GM18505 (cell line): ENCODE measurements around the gene MYT1.
"Not testable (repeated sequence)": the region's sequence is repeated elsewhere in the genome, so short reads cannot be mapped to it uniquely, and the experiment has no call there.

ENCODE experiments used
- ATAC-seq: cut with Tn5 transposase; IDR thresholded peaks from one replicate; pipeline ENCODE4 v1.9.1; 2021; ENCODE audit not compliant: unreplicated experiment
- POLR2A ChIP-seq: IDR thresholded peaks from 4 replicates; pipeline ENCODE4 v1.6.1; 2011; ENCODE audit warnings: borderline replicate concordance; ENCODE audit not compliant: insufficient read depth, insufficient read length; ENCODE audit errors: extremely low read depth

MYT1 gene

GRCh38 chr20:64131406-64131805 is 32.8 kb upstream of the MYT1 start:
- no peak for TF ChIP-seq POLR2A
- ATAC-seq: no peak

- no peak for TF ChIP-seq POLR2A
- no peak for ATAC-seq
Observed at GRCh38 chr20:64133951-64134407, 30.3 kb upstream of the MYT1 start.

- not testable (repeated sequence) for ATAC-seq
Observed at GRCh38 chr20:64134744-64135143, 29.5 kb upstream of the MYT1 start.

GRCh38 chr20:64136004-64136710 is 28.1 kb upstream of the MYT1 start:
- ATAC-seq: no peak
- no peak for TF ChIP-seq POLR2A

GRCh38 chr20:64137598-64138031 is 26.6 kb upstream of the MYT1 start:
- TF ChIP-seq POLR2A: no peak
- ATAC-seq: no peak

GRCh38 chr20:64138276-64138815 is 25.9 kb upstream of the MYT1 start:
- TF ChIP-seq POLR2A: no peak
- no peak for ATAC-seq

- no peak for TF ChIP-seq POLR2A
- no peak for ATAC-seq
Observed at GRCh38 chr20:64139199-64140060, 24.8 kb upstream of the MYT1 start.

- no peak for ATAC-seq
- TF ChIP-seq POLR2A: no peak
Observed at GRCh38 chr20:64140061-64140931, 24.0 kb upstream of the MYT1 start.

- no peak for TF ChIP-seq POLR2A
- no peak for ATAC-seq
Observed at GRCh38 chr20:64140956-64141355, 23.3 kb upstream of the MYT1 start.

GRCh38 chr20:64142590-64142989 is 21.7 kb upstream of the MYT1 start:
- TF ChIP-seq POLR2A: no peak
- ATAC-seq: no peak

- no peak for TF ChIP-seq POLR2A
- ATAC-seq: no peak
Observed at GRCh38 chr20:64143018-64143801, 21.0 kb upstream of the MYT1 start.

- no peak for ATAC-seq
- no peak for TF ChIP-seq POLR2A
Observed at GRCh38 chr20:64144144-64144912, 19.9 kb upstream of the MYT1 start.
